ENCODE data around the gene CCDC88C.

Gene CCDC88C

DNA sequence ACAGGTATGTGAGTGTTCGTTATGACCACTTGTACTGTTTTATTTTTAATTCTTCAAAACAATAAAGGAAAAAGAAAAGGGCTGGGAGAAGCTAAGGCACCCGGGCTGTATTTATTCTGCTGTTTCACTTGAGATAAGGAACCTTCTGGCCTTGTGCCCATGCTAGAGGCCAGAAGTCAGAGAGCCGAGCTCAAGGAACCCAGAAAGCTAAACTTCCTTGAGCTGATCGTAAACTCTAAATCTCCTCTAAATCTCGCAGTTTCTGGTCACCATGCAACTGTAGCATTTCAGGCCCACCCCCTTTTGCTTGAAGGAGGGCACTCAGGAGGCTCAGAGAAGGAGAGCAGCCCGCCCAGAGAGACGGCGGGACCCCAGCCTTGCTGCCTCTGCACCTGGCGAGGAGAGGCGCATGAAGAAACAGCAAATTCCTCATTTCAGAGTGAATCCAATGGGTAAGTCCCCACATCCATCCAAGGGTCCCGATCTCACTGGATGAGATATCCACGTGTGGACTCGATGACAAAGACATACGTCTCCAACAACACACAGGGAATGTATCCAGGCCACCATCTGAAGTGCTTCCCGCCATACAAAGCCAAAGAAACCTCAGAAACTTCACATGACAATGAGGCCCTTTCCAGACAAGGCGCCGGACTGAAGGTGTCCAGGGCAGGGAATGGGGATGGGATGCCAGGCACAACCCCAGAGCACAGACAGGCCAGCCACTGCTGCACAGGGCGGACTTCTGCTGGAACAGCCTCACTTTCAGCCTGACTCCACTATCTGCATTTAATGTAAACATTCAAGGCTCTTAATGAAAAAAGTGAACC, 14.6 kb downstream of the CCDC88C start:
- peak; percentile 69 for DNase-seq (ENCODE audit: low read depth, low spot score)
- H3K4me3 ChIP-seq (ENCODE audit: low read length) = peak overlapping the region; percentile 41

DNA sequence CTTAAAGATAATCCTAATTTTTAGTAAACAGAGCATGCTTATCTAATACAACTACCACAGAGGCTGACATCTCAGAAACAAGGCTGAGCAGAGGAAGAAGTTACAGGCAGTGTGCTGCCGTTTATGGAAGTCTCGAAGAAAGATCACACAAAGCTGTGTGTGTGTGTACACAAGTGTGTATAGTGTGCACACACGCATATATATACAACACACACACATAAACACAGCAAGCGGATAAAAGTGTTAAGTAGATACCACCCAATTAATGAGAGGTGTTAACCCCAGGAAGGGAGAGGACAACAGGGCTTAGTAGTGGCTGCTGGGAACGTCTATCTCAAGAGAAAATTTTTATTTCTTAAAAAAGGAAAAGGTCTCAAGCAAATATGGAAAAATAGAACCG, 15.3 kb downstream of the CCDC88C start:
- DNase-seq (ENCODE audit: low read depth, low spot score) = no peak
- H3K4me3 ChIP-seq (ENCODE audit: low read length) = peak overlapping the region; percentile 41

DNA sequence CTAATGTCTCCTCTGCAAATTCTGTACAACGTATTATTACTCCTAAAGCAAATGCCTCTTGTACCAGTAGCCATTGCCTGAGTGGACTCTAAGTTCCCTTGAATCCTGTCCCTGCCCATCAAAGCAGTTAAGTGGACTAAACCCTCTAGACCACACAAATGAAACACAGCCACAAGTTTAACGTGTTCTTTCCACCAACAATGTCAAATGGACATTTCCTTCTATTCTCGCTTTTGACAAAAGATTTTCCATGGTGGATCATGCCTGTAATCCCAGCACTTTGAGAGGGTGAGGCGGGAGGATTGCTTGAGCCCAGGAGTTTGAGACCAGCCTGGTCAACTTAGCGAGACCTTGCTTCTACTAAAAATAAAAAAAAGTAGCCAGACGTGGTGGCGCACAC, 15.9 kb downstream of the CCDC88C start:
- no peak for DNase-seq (ENCODE audit: low read depth, low spot score)

DNA sequence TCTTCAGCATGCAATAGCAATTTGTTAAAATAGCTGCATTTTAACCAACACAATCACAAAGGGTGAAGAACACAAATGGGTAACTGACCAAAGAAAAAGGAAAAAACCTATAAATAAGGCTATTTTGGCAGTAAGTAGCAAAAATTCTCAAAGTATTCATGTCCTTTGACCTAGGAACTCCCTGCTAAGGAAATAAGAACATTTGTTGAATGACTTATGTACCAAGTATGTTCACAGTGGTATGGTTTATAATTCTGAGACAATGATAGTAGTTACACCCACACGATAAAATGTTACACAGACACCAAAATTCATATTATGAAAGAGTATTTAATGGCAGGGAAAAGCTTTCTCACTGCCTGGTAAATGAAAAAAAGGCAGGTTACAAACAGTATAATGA, 16.9 kb downstream of the CCDC88C start:
- peak overlapping the region; percentile 45 for H3K4me3 ChIP-seq (ENCODE audit: low read length)
- no peak for DNase-seq (ENCODE audit: low read depth, low spot score)

More for the DNA sequence above, 15.9 kb downstream of the CCDC88C start:
- no peak overlapping the region for H3K4me3 ChIP-seq (ENCODE audit: low read length)

DNA sequence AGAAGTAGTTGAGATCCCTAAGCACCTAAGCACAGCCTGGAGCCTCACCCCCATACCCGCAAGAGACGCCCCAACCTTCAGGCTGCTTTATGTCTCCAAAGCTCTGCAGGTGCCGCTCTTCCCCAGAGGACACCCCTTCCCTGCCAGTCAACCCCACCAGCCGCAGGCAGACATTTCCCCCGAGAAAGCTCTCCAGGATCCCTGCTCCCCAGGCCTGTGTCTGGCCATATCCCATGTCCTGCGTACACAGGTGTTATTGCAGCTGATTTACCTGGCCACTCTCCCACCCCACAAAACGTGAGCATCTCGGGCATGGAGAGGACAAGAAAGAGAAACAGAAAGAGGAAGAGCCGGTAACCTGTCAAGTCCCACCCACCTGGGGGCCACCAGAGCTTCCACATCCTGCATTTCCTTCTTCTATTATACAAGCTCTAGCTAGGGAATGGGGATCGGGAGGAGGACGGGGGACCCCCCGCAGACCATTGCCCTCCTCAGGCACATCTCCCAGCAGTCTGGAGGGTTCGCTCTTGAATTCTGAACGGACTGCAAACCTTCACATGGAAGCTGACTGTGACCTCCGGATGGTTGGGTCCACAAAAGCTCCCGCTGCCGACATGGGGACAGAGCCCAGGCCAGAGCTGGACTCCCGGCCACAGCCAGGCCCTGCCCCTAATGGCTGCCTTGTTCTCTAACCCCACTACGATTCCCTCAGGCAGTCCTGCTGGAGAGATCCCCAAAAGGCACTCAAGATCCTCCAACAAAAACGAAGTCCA, 17.6 kb downstream of the CCDC88C start:
- DNase-seq (ENCODE audit: low read depth, low spot score) = no peak
- peak overlapping the region; percentile 45 for H3K4me3 ChIP-seq (ENCODE audit: low read length)

DNA sequence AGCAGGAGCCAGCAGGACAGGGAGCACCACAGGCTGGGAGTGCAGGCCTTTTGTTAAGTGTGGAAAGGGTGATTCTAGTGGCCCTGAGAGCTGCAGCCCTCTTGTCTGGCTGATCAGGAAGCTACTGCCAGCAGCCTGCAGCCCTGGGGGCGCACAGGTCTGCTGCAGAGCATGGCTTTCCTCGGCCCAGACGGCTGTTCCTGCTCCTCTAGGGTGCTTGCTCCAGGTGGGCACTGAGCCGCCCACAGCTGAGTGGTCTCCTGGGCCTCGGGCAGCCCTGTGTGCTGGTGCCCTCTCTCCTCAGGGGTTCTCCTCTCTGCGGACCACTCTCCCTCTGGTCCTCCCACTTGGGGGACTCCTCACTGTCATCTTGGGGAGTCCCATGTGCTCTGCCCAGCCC, 18.9 kb downstream of the CCDC88C start:
- H3K4me3 ChIP-seq (ENCODE audit: low read length) = no peak overlapping the region; the same call in 1 of the 2 replicates
- DNase-seq (ENCODE audit: low read depth, low spot score) = no peak

DNA sequence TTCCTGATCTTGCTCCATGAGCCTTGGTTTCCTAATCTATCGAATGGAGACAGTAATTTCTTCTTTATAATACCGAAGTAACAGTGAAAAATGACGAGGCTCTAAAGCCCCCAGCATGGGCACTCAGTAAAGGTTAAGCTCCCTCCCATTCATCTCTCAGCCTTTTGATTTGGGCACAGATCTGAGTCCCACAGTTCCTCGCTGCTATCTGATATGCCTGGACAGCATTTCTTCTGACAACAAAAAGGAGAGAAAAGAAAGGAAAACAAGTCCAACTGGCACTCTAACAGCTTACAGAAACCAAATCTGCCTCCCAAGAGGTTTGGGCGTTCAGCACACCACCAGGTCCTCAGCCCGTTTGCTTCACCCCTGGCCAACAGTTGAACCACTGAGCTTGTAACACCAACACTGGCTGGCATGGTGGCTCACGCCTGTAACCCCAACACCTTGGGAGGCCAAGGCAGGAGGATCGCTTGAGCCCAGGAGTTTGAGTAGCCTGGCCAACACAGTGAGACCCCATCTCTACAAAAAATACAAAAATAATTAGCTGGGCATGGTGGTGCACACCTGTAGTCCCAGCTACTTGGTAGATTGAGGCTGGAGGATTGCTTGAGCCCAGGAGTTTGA, 19.5 kb downstream of the CCDC88C start:
- H3K4me3 ChIP-seq (ENCODE audit: low read length) = peak overlapping the region; percentile 36
- no peak for DNase-seq (ENCODE audit: low read depth, low spot score)

DNA sequence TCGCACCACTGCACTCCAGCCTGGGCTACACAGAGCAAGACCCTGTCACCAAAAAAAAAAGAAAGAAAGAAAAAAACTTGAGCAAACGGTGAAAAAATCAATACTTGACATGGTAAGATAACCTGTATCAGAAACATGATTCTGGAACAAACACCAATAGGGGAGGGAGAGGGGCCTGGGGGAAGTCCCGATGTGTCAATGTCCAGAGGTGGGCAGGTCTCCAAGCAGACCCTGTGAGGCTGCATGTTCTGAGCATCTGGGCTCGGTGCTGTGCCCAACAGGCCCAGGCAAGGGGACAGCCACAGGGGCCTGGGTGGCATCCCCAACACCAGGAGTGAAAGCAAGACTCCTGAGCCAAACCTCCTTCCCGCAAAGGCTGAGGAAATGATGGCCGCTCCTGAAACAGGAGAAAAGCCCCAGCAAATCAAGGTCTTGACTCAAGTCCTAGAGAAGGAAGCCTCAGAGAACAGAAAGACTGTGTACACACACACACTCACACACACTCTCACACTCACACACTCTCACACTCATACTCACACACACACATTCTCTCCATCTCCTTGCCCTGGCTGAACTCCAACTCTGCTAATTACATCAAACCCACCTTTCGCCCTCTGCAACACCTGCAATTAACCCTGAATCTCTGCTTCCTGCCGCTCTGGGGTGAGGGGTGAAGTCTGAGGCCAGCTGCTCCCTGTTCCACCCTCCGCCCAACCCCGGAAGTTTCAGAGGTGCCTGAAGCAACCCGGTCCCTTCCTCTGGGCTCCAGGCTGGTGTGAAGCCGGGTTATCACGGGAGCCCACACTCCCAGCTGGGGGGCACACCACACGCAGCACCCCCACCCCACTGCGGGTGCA, 20.4 kb downstream of the CCDC88C start:
- peak overlapping the region; percentile 37 for H3K4me3 ChIP-seq (ENCODE audit: low read length)
- DNase-seq (ENCODE audit: low read depth, low spot score) = peak; percentile 92

DNA sequence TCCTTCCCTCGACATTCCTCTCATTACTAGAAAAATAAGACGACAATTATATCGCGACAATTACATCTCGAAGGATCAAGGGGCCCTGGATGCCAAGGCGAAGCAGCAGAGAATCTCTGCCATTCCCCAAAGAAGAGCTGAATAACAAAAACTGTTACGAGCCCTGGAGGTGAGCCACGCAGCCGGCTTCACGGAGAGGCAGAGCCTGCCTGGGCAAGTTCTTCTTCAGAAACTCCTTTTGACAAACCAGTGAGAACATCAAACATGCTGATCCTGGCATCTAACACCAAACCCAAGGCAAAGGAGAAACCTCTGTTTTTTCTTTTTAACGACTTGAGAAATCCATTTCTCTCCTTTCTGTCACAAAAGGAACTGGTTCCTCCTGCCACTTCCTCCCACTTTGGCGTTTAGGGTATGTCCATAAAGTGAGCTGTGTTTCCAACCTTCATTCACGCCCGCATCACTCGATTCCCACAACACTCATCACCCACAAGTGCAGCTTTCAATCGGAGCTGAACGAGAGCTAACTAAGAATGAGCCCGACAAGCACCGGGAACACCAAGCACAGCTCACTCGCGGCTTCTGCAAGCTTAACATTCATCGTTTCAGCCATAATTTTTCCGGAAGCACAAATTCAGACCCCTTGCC, 21.5 kb downstream of the CCDC88C start:
- H3K4me3 ChIP-seq (ENCODE audit: low read length) = peak overlapping the region; percentile 37
- DNase-seq (ENCODE audit: low read depth, low spot score) = no peak

DNA sequence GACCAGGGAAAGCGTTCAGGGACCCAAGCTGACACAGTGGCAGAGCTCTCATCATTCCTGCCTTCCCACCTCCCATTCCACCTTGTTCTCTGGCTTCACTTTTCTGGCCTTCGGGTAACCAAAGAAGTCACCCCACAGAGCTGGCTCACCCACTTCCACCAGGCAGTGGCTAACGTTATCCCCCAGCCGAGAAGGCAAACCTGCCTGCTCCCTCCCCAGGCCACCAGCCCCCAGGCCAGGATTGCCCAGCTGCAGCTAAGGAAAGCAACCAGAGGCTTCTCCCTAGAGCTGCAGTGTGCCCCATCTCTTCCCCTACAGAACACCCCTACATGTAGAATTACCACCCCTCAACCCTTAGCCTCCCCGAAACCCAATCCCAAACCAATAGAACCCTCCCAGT, 22.2 kb downstream of the CCDC88C start:
- DNase-seq (ENCODE audit: low read depth, low spot score) = no peak
- H3K4me3 ChIP-seq (ENCODE audit: low read length) = no peak overlapping the region

DNA sequence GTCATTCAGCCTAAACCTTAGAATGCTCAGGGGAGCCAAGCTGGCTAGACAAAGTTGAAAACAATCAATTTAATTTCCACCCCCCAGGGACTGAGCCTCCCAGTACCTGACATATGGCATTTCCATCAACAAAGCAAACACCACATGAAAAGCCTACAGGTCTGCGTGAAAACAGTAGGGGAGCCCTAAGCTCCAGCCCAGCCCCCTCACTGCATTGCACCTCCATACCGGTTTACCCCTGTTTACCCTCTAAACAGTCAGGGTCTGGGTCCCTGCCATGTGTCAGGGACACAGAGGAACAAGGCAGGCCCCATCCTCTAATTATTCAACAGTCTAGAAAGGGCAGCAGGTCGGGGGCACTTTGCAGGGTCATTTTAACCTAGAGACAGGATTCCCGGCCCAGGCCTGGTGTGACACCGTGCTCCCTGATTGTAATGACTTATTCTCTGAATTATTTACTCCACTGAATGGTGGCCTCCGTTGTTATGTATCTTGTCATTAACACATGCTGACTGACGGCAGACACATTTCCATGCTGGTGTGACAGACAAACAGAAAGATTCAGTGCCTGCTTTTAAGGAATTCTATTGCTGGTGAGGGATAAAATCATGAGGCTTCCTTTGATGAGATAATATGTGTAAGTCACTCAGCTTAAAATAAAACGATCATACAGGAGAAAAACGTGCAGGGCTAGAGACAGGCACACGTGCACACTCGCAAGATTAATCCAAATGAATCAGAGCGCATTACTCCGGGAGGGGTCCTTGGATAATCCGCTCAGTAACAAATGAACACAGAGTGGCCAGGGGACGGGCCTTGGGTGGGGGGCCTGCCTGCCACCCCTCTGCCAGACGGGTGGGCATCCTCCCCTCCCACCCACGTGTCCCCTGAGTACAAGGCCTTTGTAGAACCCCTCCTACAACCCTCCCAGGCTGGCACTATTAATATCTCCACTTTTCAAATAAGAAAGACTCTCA, 23.2 kb downstream of the CCDC88C start:
- peak; percentile 58 for DNase-seq (ENCODE audit: low read depth, low spot score)

DNA sequence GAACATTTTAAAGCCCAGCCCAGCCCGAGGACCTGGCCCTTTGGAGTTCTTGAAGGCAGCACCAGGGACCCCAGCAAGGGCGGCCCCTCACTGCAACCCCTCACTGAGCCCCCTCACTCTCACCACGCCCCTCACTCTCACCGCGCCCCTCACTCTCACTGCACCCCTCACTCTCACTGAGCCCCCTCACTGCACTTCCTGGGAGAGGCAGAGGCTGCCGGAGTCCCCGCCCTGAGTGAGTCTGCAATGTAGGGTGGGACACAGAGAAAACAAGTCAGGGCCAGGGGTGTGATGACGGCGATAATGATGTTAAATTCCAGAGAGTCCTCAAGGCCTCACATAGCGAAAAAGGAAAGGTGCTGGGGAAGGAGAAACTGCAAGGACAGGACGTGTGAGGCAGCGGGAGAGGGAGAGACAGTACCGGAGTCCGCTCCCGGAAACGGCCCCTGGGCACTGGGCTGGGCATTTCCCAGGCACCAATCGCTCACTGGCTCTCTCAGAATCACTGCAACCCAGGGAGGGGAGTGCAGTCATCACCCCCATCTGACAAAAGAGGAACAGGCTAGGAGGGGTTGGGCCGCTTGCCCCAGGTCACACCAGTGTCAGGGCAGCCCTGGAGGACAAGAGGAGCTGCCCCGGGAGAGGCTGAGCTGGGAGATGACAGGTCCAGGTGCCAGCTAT, 24.9 kb downstream of the CCDC88C start:
- H3K4me3 ChIP-seq (ENCODE audit: low read length) = no peak overlapping the region
- no peak for DNase-seq (ENCODE audit: low read depth, low spot score)

More for the DNA sequence above, 23.2 kb downstream of the CCDC88C start:
- no peak overlapping the region for H3K4me3 ChIP-seq (ENCODE audit: low read length)

DNA sequence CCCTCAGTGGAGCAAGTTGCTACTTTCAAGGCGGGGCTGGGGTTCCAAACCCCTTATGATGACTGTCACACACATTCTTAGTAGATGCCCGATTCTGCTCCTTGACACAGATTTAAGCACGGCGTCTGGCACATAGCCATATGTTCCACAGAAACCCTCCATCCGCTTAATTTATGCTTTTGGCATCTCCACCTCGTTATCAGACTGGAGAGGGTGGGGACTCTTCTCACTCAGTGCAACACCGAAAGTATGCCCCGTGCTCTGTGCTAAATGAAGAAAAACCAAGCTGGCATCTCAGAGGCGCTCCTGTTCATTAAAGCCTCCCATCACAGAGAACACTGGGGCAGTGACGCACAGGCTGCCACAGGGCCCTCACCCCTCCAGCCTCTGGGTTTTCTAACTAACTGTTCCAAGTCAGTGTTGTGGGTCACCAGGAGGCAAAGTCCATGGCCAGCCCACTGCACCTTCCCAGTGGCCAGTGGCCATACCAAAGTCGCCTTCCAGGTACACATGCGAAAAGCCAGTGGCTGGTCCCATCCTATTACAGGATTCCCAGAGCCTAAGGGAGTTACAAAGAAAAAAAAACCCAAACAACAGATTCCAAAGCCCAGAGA, 27.3 kb downstream of the CCDC88C start:
- no peak overlapping the region for H3K4me3 ChIP-seq (ENCODE audit: low read length)
- no peak for DNase-seq (ENCODE audit: low read depth, low spot score)

DNA sequence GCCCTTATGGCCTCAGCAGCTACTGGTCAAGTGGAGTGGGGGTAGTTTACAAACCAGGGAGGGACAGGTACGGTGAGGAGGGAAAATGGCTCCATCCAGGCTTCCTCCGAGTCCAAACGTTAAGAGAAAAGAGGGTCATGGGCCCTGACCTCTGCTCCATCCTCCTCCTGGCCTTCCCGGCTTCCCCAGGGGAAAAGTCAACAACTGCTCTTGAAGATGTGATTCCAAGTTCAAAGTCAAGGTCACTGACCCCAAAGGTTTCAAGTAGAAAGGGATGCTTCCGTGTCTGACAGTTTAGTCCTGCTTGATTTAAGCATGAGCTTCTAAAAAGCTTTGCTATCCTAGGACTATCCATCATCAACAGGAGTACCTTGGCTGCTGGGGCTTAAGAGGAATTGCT, 28.5 kb downstream of the CCDC88C start:
- no peak overlapping the region for H3K4me3 ChIP-seq (ENCODE audit: low read length)
- no peak for DNase-seq (ENCODE audit: low read depth, low spot score)

DNA sequence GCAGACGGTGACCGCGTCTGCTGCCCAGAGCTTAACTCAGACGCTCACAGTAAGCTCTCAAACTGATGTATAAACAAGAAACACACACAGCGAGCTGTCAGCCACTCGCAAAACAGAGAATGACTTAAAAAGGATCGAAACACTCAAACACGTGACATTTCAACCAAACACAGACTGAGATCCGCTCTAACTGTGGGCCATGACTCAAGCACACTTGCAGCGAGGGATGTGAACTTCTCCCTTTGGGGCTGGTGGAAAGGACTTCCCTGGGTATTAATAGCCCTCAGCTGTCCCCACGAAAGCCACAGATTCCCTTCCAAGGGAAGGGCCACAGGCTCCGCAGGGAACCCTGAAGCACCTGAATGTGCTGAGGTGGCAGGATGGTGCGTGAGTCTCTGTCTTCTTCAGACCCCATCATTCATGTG, 29.1 kb downstream of the CCDC88C start:
- DNase-seq (ENCODE audit: low read depth, low spot score) = no peak
- no peak overlapping the region for H3K4me3 ChIP-seq (ENCODE audit: low read length)

DNA sequence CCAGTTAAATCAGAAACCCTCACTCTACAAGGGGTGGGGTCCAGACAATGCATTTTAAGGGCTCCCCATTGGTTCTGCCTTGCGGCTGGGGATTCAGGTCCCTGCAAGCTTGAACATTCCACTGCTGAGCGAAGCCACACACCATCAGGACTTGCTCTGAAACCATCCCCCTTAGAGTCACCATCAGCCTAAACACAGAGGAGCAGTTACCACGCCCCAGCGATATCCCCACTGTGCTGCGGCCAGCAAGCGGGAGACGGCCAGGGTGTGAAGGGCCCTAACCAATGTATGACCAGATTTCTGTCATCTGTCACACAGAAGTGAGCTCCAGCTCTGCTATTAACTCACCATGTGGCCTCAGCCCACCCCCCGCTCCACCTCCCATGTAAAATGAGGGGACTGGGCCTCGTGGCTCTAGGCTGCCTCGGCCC, 29.7 kb downstream of the CCDC88C start:
- peak overlapping the region; percentile 40 for H3K4me3 ChIP-seq (ENCODE audit: low read length)
- DNase-seq (ENCODE audit: low read depth, low spot score) = no peak
